SJCRH30 (cell line): ENCODE measurements around the gene NRGN. TPM values are rescaled to one million over a fixed set of nuclear protein-coding genes. Genes with fewer than 3 reads are reported as not detected.
"Not testable (repeated sequence)": the region's sequence is repeated elsewhere in the genome, so short reads cannot be mapped to it uniquely, and the experiment has no call there.

ENCODE experiments used
- DNase-seq, 2 experiments: peaks; one replicate each; pipeline ENCODE4 v3.0.0-alpha.2; 2015 to 2020
- H3K27ac ChIP-seq: fragments of 250-450 bp; sonication (Bioruptor Pico); 2 replicates; pipeline ENCODE4 v1.5.1; 2020; ENCODE audit warnings: mild to moderate bottlenecking, moderate library complexity
- H3K27me3 ChIP-seq: fragments of 250-450 bp; sonication (Bioruptor Pico); 2 replicates; pipeline ENCODE4 v1.5.1; 2020; ENCODE audit warnings: mild to moderate bottlenecking, moderate library complexity
- H3K36me3 ChIP-seq: fragments of 250-450 bp; sonication (Bioruptor Pico); 2 replicates; pipeline ENCODE4 v1.5.1; 2020; ENCODE audit warnings: mild to moderate bottlenecking, moderate library complexity
- H3K4me1 ChIP-seq: fragments of 250-450 bp; sonication (Bioruptor Pico); 2 replicates; pipeline ENCODE4 v1.5.1; 2020; ENCODE audit warnings: mild to moderate bottlenecking, moderate library complexity
- H3K4me3 ChIP-seq: fragments of 250-450 bp; sonication (Bioruptor Pico); 2 replicates; pipeline ENCODE4 v1.5.1; 2020; ENCODE audit warnings: mild to moderate bottlenecking, moderate library complexity
- H3K9me3 ChIP-seq: fragments of 250-450 bp; sonication (Bioruptor Pico); replicated peaks from 2 replicates; pipeline ENCODE4 v1.5.1; 2020; ENCODE audit warnings: mild to moderate bottlenecking, moderate library complexity
- total RNA-seq: library from RNA; depleted of rRNA; stranded (reverse); fragments of >200 nt; shearing (Covaris generic); gene quantifications from 2 replicates; pipeline ENCODE4 v1.2.3, GENCODE V29; 2014

Gene NRGN
- total RNA-seq, 1 experiment from 2014 or later: 4.5 TPM

DNA sequence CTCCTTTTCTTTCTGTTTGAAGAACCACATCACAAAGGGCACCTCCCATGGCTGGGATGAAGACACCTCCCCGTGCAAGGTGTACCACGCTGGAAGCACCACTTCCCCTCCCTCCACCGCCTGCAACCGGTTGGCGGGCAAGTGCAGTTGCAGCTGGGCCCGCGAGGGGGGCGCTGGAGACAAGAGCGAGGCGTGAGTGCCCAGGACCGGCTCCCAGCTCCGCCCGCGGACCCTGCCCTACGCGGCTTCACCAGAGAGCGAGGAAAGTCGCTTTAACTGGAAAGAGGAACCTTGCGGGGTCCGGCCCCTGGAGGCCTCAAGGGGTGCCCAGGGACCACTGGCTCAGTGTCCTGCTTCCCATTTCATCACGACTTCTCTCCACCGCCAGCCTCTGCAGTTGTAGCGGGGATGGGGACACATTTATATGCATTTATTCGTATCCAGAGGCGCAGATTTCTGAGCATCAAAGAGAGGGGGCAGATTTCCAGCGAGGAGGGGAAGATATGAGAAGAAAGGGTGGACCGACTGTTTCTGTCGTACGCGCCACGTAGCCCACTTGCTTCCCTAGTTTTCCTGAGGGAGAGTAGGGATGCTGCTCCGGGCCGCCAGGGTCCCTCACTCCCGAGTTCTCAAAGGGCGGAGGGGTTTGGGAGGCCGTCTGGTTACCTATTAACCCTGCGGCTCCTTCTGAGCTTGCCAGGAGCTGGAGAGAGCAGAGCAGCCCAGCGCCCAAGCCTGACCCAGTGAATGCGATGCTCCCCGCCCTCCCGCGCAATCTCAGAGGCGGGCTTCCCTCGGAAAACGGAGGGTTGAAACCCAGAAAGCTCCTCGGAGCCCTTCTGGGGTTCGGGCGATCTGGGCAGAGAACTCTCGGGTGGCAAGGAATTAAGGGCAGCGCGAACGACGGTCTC, 18.9 kb downstream of the NRGN start:
- Histone ChIP-seq H3K27me3 (no peaks in the 10 kb centered on the region), H3K27ac (no peak overlapping the region), H3K9me3 (no peaks in the 10 kb centered on the region), H3K36me3 (no peaks in the 10 kb centered on the region), H3K4me3 (no peak overlapping the region), H3K4me1 (0 out of 2 replicates have a peak, but pooled peaks cover 3% of the 10 kb centered on the region)
- DNase-seq: no peak

DNA sequence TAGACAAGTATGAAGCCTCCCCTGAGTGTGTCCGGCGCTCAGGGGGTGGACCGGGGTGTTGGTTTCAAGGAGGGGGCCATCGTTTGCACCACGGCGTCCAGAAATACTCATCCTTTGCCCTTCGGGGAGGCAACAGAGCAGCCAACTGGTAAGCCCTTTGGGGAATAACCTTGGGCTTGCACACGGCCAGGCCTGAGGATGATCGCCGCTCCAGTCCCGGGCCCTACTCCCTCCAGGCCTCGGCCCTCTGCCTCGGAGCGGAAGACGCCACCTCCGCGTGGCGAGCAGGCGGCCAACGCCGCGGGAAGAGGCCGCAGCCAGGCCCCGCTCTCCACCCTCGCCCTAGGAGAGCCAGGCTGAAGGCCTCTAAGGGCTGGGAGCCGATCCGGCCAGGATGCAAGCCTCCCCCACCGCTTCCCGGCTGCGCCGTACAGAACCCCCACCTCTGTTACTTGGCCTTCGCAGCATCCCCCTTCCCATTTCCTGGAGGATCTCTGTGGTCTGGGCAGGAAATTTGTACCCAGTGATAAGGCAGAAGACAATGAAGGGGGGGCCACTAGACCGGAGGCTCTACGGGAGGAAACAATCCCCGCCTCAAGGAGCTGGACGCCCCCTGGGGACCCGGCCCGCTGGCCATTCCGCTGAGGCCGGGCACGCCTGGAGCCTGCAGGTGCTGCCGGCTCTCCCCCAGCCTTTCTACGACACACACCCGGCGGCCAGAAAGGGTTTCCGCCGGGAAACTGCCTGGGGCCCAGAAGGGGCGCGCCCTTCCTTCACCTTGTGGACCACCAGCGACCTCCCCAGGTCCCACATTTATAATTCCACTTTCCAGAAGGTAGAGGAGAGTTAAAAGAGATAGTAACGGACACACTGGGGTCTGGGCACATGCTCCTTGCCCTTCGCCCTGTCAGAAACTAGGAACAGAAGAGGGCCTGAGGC, 19.8 kb downstream of the NRGN start:
- DNase-seq: no peak
- H3K27me3 ChIP-seq: no peaks in the 10 kb centered on the region
- H3K4me1 ChIP-seq: peaks cover 3% of the 10 kb centered on the region; the same call in 1 of the 2 replicates
- no peaks in the 10 kb centered on the region for H3K36me3 ChIP-seq
- no peaks in the 10 kb centered on the region for H3K9me3 ChIP-seq
- H3K27ac ChIP-seq: no peak overlapping the region
- no peak overlapping the region for H3K4me3 ChIP-seq

DNA sequence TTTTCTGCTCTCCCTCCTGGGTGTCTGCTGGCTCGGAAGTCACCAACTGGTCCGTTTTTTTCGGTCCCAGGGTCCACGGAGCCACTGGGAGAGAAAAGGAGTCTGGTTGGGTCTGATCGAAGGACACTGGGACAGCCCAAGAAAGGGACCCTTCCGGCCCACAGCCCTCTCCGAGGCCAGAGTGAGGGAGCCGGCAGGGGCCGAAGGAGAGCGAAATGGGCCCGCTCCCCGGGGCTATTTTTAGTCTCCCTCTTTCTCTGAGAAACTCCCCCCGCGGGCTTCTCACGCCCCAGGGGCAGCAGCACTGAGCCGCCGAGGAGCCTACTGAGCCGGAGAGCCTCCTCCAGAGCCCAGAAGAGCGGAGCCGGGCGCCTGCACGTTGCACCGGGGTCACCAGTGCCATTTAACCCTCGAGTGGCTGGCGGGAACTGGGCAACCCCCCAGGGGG, 20.5 kb downstream of the NRGN start:
- Histone ChIP-seq H3K4me1 (peaks cover 3% of the 10 kb centered on the region; the same call in 1 of the 2 replicates), H3K27ac (no peak overlapping the region), H3K9me3 (no peaks in the 10 kb centered on the region), H3K4me3 (no peak overlapping the region), H3K36me3 (no peaks in the 10 kb centered on the region), H3K27me3 (no peaks in the 10 kb centered on the region)
- no peak for DNase-seq

DNA sequence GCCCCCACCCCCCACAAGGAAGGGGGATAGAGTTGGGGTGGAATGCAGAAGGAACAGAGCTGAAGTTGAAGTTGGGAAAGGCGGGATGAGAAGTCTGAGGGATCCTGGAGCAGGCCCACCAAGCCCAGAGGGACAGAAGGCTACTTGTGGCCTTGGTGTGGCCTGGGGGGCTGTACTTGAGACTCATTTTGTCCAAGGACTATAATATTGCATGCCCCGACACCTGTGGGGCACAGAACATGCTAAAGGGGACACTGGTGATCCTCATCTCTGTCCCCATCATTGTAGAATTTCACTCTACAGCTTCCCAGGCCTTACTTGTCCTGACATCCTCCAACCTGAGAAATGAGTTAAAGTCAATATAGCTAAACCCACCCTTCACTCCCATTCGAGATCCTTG, 21.1 kb downstream of the NRGN start:
- Histone ChIP-seq H3K4me3 (no peak overlapping the region), H3K36me3 (no peaks in the 10 kb centered on the region), H3K27me3 (no peaks in the 10 kb centered on the region), H3K9me3 (no peaks in the 10 kb centered on the region), H3K27ac (no peak overlapping the region), H3K4me1 (peaks cover 3% of the 10 kb centered on the region; the same call in 1 of the 2 replicates)
- no peak for DNase-seq

DNA sequence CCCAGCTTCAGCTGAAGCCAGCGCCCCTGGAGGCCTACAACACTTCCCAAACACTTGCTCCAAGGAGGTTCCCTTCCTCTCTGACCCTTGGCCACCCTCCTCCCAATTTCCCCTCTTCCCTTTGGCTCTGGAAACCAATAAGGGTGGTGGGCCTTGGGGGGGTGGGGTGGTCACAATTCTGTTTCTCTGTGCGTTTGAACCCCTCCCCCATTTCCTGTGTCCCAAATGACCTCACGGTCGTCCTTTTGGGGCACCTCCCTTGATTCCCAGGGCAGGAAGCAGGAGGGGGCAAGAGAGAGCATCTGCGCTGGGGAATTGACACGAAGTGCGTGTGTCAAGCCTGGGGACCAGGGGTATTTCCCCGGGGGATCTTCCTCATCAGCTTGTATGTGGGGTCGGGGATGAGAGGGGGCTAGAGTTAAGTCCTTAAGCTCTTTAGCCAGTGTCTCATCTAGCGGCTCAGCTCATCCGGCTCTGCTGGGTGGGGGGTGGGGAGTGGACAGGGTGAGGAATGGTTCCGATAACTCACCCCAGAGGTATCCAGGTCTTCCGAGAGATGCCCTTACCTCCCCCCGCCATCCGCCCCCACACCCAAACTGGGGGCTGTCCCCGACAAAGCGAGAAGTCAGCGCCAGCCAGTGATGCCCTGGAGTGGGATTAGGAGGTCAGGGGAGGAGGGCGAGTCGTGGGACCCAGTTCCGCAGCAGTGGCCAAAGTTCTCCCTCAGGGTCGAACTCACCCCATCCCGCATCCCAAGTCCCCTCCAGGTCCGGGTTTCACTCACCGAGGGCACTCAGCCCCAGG, 21.8 kb downstream of the NRGN start:
- Histone ChIP-seq H3K4me3 (no peak overlapping the region), H3K36me3 (no peaks in the 10 kb centered on the region), H3K27ac (no peak overlapping the region), H3K4me1 (peaks cover 3% of the 10 kb centered on the region; the same call in 1 of the 2 replicates), H3K9me3 (no peaks in the 10 kb centered on the region), H3K27me3 (no peaks in the 10 kb centered on the region)
- no peak for DNase-seq

DNA sequence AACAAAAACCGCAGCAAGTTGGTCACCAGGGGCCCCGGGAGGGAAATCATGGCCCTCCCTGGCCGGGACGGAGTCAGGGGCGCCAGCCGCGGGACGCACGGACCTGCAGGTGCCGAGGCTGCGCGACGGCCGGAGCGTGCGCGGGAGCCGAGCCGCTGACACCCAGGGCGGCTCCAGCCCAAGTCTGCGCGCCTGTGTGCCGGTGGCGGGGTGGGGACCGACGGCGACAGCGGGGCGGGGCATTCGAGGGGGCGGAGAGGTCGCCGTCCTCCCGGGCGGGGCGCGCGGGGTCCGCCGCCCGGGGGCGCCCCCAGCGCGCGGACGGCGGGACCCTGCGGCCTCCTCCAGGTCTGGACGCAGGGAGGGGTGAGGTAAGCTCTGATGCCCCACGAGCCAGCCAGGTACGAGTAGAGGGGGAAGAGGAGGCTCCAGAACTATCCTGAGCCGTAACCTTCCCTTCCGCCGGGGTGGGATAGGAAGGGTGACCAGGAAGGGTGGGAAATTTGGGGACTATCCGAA, 22.4 kb downstream of the NRGN start, which contains the start of gene ESAM:
TSS of gene ESAM (minus strand) at position 186 of the 519 bp plus-strand sequence. CDS start at position 50, 136 bp downstream.
- Histone ChIP-seq H3K36me3 (no peaks in the 10 kb centered on the region; the same call in none of the 2 replicates), H3K4me1 (peaks cover 3% of the 10 kb centered on the region; the same call in 1 of the 2 replicates), H3K4me3 (peak within 1 kb of the TSS; percentile 32), H3K9me3 (no peaks in the 10 kb centered on the region), H3K27ac (no peak within 1 kb of the TSS), H3K27me3 (no peaks in the 10 kb centered on the region)
- no peak for DNase-seq

DNA sequence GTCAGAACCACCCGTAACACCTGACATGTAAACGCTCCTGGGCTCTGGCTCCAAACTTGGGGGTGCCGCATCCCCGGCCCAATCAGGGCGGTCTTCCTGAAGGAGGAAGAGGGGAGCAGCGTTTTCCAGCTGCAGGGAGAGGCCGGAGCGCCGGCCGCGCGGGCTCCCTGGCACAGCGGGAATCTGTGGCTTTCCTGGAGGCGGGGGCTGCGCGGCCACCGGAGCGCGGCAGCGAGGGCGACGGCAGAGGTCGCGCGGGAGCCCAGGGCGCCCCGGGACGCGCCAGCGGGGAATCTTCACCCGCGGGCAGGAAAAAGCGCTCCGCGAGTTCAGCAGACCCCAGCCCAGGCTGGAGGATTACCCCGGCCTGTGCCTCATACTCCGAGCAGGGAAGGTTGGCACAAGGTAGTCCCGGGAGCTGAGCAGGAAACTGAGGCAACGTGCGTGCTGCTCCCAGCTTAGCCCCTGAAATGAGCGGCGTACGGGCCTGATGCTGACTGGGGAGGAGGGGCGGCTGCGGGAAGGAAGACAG, 22.9 kb downstream of the NRGN start:
- DNase-seq: no peak
- Histone ChIP-seq H3K36me3 (peaks cover 1% of the 10 kb centered on the region), H3K4me3 (peak overlapping the region; percentile 32), H3K9me3 (no peaks in the 10 kb centered on the region), H3K27me3 (no peaks in the 10 kb centered on the region), H3K27ac (no peak overlapping the region), H3K4me1 (peaks cover 3% of the 10 kb centered on the region; the same call in 1 of the 2 replicates)

DNA sequence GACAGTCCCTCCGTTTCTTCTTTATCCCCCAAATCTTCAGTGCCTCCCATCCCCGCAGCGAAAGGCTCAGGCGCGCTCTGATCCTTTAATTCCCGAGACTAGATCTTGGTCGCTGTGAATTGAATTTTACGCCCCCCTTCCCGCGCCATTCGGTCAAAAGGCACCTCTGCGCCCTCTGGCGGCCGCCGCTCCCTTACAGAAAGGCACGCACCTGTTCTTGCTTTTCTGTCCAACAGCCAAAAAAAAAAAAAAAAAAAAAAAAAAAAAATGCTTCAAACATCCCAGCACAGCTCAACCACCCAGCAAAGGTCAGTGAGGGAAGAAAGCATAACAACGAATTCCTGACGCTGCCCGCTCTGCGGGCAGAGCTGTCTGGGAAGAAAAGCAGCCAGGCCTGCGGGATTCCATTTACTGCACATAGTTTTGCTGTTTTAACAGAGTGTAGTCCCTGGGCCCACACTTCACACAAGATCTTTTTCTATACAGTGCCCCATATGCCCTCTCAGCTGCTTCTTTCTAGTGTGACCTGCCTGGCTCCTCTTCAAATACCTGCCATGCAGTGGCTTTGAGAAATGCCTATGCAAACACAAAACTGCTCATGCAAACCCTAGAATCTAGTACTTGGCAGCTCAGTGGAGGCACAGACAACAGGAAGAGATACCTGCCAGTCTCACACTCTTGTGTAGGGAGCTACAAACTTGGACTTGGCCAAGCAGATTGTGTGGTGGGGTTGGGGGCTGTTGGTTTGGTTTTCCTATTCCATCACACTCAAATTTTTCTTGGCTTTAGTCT, 23.6 kb downstream of the NRGN start:
- Histone ChIP-seq H3K36me3 (peaks cover 6% of the 10 kb centered on the region), H3K27ac (no peak overlapping the region), H3K4me3 (peak overlapping the region; percentile 32), H3K4me1 (peaks cover 3% of the 10 kb centered on the region; the same call in 1 of the 2 replicates), H3K9me3 (no peaks in the 10 kb centered on the region), H3K27me3 (no peaks in the 10 kb centered on the region)
- peak; percentile 73 to 77 for DNase-seq

DNA sequence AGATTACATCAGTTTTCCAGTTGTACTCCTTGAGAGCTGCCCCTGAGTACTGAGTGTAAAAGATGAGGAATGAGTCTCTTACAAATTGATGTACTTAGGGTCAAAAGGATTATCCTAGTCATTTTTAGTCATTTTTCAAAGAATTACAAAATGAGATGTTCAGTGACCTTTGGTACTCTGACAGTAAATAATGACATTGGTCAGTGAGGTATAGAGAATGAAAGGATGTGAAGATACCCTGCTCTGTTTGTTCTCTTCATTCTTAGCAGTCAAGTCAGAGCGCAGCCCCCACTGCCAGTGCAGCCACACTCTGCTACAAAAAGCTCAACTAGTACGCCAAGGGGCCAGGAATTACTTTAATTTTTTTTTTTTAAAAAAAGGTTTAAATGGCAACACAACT, 26.4 kb downstream of the NRGN start:
- no peak for DNase-seq
- H3K36me3 ChIP-seq: peaks cover 9% of the 10 kb centered on the region

DNA sequence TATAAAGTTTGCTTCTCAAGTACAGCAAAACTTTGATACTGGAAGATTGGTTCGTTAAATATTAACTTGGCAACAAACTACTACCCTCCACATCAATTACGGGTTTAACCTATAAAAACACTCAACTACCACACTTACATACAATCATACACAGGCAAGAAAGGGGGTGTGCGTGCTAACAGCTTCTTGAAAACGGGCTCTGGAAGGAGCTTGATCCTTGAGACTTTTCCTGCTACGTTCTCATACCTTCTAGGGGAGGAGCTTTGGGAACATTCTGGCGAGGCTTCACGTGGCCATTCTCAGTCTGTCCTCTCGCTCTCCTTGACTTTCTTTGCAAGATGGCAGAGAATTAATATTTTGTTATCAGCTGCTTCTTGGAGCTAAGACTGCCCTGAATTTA, 29.2 kb downstream of the NRGN start:
- Histone ChIP-seq H3K27me3 (no peaks in the 10 kb centered on the region), H3K9me3 (no peaks in the 10 kb centered on the region), H3K4me1 (no peaks in the 10 kb centered on the region; the same call in 1 of the 2 replicates), H3K4me3 (no peak overlapping the region), H3K36me3 (peaks cover 11% of the 10 kb centered on the region), H3K27ac (no peak overlapping the region)
- no peak for DNase-seq

More for the DNA sequence above, 26.4 kb downstream of the NRGN start:
- no peaks in the 10 kb centered on the region for H3K27me3 ChIP-seq
- H3K27ac ChIP-seq: no peak overlapping the region
- H3K4me1 ChIP-seq: peaks cover 3% of the 10 kb centered on the region; the same call in 1 of the 2 replicates
- H3K4me3 ChIP-seq: no peak overlapping the region
- H3K9me3 ChIP-seq: no peaks in the 10 kb centered on the region

DNA sequence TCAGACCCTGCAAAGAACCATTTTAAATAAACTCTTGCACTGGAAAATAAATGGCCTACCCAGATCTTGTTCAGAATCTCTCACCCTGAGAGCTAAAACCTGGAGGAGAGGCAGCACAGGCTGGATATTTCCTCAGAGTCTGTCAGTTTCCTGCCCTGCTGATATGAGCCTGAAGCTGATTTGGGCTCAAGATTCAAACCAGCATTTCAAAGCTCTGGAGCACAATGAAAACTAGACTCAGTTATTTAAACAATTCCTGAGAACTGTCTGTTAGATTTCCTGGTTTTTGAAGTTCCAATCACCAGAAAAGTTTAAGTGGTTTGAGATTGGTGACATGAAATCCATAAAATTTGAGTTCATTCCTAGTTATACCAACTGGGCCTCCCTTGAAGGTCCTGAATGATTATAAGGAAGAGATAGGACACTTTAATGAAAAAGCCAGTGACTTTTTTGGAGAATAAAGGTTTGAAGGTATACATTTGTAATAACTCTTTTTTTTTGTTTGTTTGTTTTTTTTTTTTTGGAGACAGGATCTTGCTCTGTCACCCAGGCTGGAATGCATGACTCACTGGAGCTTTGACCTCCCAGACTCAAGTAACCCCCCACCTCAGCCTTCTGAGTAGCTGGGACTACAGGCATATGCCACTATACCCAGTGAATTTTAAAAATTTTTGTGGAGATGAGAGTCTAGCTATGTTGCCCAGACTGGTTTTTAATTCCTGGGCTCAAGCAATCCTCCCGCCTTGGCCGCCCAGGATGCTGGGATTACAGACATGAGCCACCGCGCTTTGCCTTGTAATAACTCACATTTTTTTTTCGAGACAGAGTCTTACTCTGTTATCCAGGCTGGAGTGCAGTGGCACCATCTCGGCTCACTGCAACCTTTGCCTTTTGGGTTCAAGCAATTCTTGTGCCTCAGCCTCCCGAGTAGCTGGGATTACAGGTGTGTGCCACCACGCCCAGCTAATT, 30.3 kb downstream of the NRGN start:
- no peak overlapping the region for H3K27ac ChIP-seq
- H3K4me3 ChIP-seq: no peak overlapping the region
- H3K9me3 ChIP-seq: no peaks in the 10 kb centered on the region
- no peak for DNase-seq
- no peaks in the 10 kb centered on the region for H3K4me1 ChIP-seq
- H3K27me3 ChIP-seq: no peaks in the 10 kb centered on the region
- peaks cover 11% of the 10 kb centered on the region for H3K36me3 ChIP-seq

DNA sequence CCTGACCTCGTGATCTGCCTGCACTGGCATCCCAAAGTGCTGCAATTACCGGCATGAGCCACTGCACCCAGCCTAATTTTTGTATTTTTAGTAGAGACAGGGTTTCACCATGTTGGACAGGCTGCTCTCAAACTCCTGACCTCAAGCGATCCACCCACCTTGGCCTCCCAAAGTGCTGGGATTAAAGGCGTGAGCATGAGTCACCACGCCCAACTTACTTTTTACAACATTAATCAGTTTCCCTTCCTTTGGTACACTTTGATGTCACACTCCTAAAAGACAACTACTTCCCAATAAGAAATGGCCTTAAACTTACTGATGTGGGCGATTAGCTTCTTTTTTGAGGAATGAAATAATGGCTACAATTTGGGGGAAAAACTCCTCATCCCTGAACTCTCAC, 31.2 kb downstream of the NRGN start:
- H3K4me3 ChIP-seq, H3K4me1 ChIP-seq, H3K27me3 ChIP-seq, H3K9me3 ChIP-seq, DNase-seq, H3K27ac ChIP-seq: not testable (repeated sequence)
- peaks cover 12% of the 10 kb centered on the region for H3K36me3 ChIP-seq
